Peyer's patch (tissue), 4 donors: ENCODE data around the gene RDH13. TPM values are rescaled to one million over a fixed set of nuclear protein-coding genes. Genes with fewer than 3 reads are reported as not detected.
A peak's percentile ranks its signal among the peaks of the same experiment; 100 is the strongest.

Experiments
- DNase-seq, 3 donors: peaks; one replicate each; pipeline ENCODE4 v3.0.0-alpha.2; 2017 to 2019
- H3K27ac ChIP-seq, 4 donors: fragments of 200-600 bp; sonication (generic); one replicate each; pipeline ENCODE4 v1.5.1; 2016 to 2019
- H3K27me3 ChIP-seq, 2 donors: fragments of 200-600 bp; sonication (generic); one replicate each; pipeline ENCODE4 v1.5.1; 2019
- H3K36me3 ChIP-seq, 3 donors: fragments of 200-600 bp; sonication (generic); one replicate each; pipeline ENCODE4 v1.5.1; 2016 to 2019
- H3K4me1 ChIP-seq, 4 donors: fragments of 200-600 bp; sonication (generic); one replicate each; pipeline ENCODE4 v1.5.1; 2016 to 2019
- H3K4me3 ChIP-seq, 4 donors: fragments of 200-600 bp; sonication (generic); 1 replicate in 3 of 4; 2 replicates in 1 of 4; pipeline ENCODE4 v1.5.1; 2016 to 2019; ENCODE audit warnings: mild to moderate bottlenecking in 1 of 4
- H3K9me3 ChIP-seq, 4 donors: fragments of 200-600 bp; sonication (generic); one replicate each; pipeline ENCODE4 v1.5.1; 2016 to 2019; ENCODE audit warnings: mild to moderate bottlenecking in 1 of 4
- CTCF ChIP-seq, 6 experiments: fragments of 450-650 bp in 4 of 6; fragments of 200-600 bp in 2 of 6; sonication (generic) in 1 of 6; IDR thresholded peaks; one replicate each; pipeline ENCODE4 v1.5.1; 2017 to 2019; ENCODE audit warnings: antibody characterized with exemption in 6 of 6, mild to moderate bottlenecking in 3 of 6, moderate library complexity in 1 of 6
- POLR2A ChIP-seq, 2 donors: fragments of 450-650 bp; IDR thresholded peaks; one replicate each; pipeline ENCODE4 v1.5.1; 2017; ENCODE audit warnings: antibody characterized with exemption in 2 of 2, mild to moderate bottlenecking in 2 of 2, moderate library complexity in 2 of 2
- total RNA-seq, 4 donors: library from RNA; depleted of rRNA; stranded (reverse); fragments of >200 nt; gene quantifications; one replicate each; pipeline ENCODE4 v1.1.0, GENCODE V29; 2016

Gene RDH13
- total RNA-seq, 4 donors from 2014 or later = 21.5 to 84.2 (median 49.0) TPM

GRCh38 chr19:55106591-55106990 is 43.6 kb upstream of the RDH13 start:
- no peaks in the 10 kb centered on the region for H3K9me3 ChIP-seq
- H3K27ac ChIP-seq = no peak overlapping the region
- H3K4me3 ChIP-seq = no peak overlapping the region
- peaks cover 0 to 44% (median 0%) of the 10 kb centered on the region in 3 donors for H3K36me3 ChIP-seq
- TF ChIP-seq CTCF (IDR thresholded peaks at IDR 0.05) = no peak
- no peak for TF ChIP-seq POLR2A (IDR thresholded peaks at IDR 0.05)
- no peak for DNase-seq
- no peaks in the 10 kb centered on the region for H3K27me3 ChIP-seq
- no peaks in the 10 kb centered on the region for H3K4me1 ChIP-seq

- H3K4me3 ChIP-seq = no peak overlapping the region
- no peaks in the 10 kb centered on the region for H3K9me3 ChIP-seq
- no peaks in the 10 kb centered on the region for H3K27me3 ChIP-seq
- no peaks in the 10 kb centered on the region for H3K4me1 ChIP-seq
- no peak overlapping the region for H3K27ac ChIP-seq
- H3K36me3 ChIP-seq = peaks cover 0 to 56% (median 0%) of the 10 kb centered on the region in 3 donors
- no peak for TF ChIP-seq POLR2A (IDR thresholded peaks at IDR 0.05)
- TF ChIP-seq CTCF (IDR thresholded peaks at IDR 0.05) = no peak
- DNase-seq = no peak
These were observed 42.3 kb upstream of the RDH13 start for GRCh38 chr19:55105237-55105636.

- DNase-seq = no peak
- Histone ChIP-seq H3K4me1 (no peaks in the 10 kb centered on the region), H3K27ac (no peak overlapping the region), H3K4me3 (no peak overlapping the region), H3K36me3 (peaks cover 0 to 59% (median 0%) of the 10 kb centered on the region in 3 donors), H3K27me3 (no peaks in the 10 kb centered on the region), H3K9me3 (no peaks in the 10 kb centered on the region)
- TF ChIP-seq POLR2A (IDR thresholded peaks at IDR 0.05) = no peak
- TF ChIP-seq CTCF (IDR thresholded peaks at IDR 0.05) = no peak
These were observed 40.2 kb upstream of the RDH13 start for GRCh38 chr19:55103190-55103589.

- DNase-seq = no peak
- Histone ChIP-seq H3K4me3 (no peak overlapping the region), H3K4me1 (no peaks in the 10 kb centered on the region), H3K27ac (no peak overlapping the region), H3K27me3 (no peaks in the 10 kb centered on the region), H3K9me3 (no peaks in the 10 kb centered on the region), H3K36me3 (peaks cover 0 to 60% (median 0%) of the 10 kb centered on the region in 3 donors)
- no peak for TF ChIP-seq CTCF (IDR thresholded peaks at IDR 0.05)
- TF ChIP-seq POLR2A (IDR thresholded peaks at IDR 0.05) = no peak
These were observed 38.3 kb upstream of the RDH13 start for GRCh38 chr19:55101261-55101660.

GRCh38 chr19:55099557-55100506 is 36.9 kb upstream of the RDH13 start:
- peaks cover 0 to 74% (median 0%) of the 10 kb centered on the region in 3 donors for H3K36me3 ChIP-seq
- H3K9me3 ChIP-seq = no peaks in the 10 kb centered on the region
- H3K27ac ChIP-seq = no peak overlapping the region
- H3K4me1 ChIP-seq = no peaks in the 10 kb centered on the region
- peak in 1 of 3 donors; percentile 46 for DNase-seq
- H3K27me3 ChIP-seq = no peaks in the 10 kb centered on the region
- no peak overlapping the region for H3K4me3 ChIP-seq
- TF ChIP-seq POLR2A (IDR thresholded peaks at IDR 0.05) (no peak), CTCF (IDR thresholded peaks at IDR 0.05) (no peak)
